ENCODE results near the gene GRAMD4.

Gene GRAMD4

DNA sequence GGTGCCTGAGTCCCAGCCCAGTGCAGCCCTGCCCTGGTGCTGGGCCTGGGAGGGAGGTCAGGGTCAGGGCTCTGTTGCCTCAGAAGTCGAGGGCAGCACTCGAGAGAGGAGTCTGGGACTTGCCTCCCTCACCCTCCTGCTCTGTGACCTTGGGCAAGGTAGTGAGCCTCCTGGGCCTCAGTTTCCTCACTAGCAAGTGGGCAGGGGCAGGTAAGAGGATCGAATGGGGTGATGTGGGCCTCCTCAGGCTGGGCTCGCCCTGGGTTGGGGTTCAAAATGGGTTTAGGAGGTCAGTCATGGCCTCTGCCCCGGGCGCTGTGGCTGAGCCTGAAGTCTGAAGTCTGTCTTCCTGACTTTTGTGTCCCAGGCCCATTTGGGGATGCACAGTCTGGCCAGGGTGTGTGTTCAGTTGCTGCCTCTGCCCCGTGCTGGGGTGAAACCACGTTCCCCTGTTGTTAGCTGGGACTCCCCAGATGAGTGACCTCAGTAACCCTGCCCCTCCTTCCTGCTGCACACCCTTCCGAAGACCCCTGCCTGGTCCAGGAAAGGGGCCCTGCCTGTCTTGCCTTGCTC lies 41.8 kb upstream of the GRAMD4 start:
- TF ChIP-seq JUND (IDR thresholded peaks at IDR 0.05; ENCODE audit: low read depth) = no peak
- DNase-seq (ENCODE audit: low read depth in 1 of 2, low spot score in 1 of 2) = no peak
- in situ Hi-C loops (cut with HindIII; ENCODE audit: low pct_unique_long_range_greater_than_20kb, low sequenced_read_pairs) = no loop called here

DNA sequence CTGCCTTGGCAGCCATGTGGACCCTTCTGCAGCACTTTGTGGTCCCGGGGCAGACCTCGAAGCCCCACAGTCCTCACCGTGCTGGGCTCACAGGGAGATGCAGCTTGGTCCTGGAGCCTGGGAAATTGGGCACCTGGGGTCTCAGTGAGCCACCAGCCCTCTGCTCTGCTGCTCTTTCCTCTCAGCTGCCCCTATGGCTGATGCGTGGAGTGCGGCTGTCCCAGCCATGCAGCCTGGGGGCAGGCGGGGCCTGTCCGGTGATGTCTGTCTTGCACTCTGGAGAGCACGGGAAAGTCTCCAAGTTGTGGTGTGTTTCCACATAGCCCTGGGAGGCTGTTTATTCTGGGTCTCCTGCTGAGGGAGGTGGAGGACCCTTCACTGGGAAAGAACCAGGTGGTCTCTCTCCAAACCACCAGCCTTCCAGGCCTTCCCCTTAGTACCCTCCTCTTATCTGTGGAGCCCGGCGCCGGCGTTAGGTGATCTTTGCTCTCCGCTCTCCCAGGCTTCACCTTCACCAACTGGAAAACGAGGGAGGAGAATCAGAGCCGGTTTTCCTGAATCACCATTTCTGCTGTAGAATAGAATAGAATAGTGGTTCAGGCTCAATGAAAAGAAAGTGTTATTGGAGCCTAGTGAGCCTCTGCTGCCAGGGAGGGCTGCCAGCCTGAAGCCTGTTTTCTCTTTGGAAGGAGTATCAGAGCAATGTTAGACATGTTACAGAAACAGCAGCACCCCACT lies 41.2 kb upstream of the GRAMD4 start:
- in situ Hi-C loops (cut with HindIII; ENCODE audit: low pct_unique_long_range_greater_than_20kb, low sequenced_read_pairs) = no loop called here
- no peak for TF ChIP-seq JUND (IDR thresholded peaks at IDR 0.05; ENCODE audit: low read depth)
- no peak for DNase-seq (ENCODE audit: low read depth in 1 of 2, low spot score in 1 of 2)

DNA sequence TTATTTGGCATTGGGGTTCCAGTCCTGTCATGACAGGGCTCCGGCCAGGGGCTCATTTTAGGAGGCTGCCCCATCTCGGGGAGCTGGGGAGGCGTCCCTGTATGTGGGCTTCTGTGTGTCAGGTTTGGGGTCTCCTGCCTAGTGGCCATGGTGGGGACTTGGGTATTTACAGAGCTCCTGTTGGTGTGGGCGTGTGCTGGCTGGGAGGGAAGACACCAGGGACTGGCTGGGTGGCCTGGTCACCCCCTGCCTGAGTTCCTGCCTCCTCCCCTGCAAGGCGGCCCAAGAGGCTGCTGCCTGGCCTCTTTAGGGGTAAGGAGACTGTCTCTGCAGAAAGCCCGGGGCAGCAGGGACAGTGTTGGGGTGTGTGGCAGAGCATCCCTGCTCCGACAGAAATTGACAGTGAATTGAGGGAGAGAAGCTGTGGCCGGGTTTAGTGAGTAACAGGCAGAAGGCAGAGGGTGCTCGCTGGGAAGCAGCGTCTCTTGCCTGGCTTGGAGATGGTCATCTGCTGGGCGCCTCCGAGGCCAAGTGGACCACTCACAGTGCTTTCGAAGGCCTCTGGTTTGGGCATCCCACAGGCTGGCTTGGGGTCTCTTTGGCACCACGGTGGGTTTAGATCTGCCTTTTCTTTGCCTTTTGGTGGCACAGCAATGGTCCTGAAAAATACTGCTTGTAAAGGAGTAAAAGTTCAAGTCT lies 40.3 kb upstream of the GRAMD4 start:
- TF ChIP-seq JUND (IDR thresholded peaks at IDR 0.05; ENCODE audit: low read depth) = no peak
- DNase-seq (ENCODE audit: low read depth in 1 of 2, low spot score in 1 of 2) = no peak
- in situ Hi-C loops (cut with HindIII; ENCODE audit: low pct_unique_long_range_greater_than_20kb, low sequenced_read_pairs) = no loop called here

DNA sequence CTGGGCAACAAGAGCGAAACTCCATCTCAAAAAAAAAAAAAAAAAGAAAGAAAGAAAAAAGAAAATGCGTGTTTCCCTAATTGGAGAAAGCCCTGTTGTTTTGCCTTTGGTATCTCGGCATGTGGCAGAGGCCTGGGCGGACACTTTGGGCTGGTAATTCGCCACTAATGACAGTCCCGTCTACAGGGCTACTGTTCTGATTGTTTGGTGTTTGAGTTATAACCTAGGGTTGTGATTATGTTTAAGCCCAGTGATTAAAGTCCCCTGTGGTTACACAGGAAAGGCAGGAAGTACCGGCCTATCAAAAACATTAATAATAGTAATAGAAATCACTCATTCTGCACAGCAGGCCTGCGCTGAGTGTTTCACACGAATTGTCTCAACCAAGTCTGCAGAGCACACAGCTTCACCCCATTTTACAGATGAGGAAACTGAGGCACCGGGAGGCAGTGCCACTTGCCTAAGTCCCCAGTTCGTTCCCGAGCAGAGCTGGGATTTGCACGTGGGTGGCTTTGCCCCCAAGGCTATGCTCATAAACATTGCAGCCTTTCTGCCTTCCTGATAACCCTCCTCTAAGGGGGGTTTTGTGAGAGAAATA lies 39.1 kb upstream of the GRAMD4 start:
- no peak for DNase-seq (ENCODE audit: low read depth in 1 of 2, low spot score in 1 of 2)
- TF ChIP-seq JUND (IDR thresholded peaks at IDR 0.05; ENCODE audit: low read depth) = no peak
- in situ Hi-C loops (cut with HindIII; ENCODE audit: low pct_unique_long_range_greater_than_20kb, low sequenced_read_pairs) = no loop called here

DNA sequence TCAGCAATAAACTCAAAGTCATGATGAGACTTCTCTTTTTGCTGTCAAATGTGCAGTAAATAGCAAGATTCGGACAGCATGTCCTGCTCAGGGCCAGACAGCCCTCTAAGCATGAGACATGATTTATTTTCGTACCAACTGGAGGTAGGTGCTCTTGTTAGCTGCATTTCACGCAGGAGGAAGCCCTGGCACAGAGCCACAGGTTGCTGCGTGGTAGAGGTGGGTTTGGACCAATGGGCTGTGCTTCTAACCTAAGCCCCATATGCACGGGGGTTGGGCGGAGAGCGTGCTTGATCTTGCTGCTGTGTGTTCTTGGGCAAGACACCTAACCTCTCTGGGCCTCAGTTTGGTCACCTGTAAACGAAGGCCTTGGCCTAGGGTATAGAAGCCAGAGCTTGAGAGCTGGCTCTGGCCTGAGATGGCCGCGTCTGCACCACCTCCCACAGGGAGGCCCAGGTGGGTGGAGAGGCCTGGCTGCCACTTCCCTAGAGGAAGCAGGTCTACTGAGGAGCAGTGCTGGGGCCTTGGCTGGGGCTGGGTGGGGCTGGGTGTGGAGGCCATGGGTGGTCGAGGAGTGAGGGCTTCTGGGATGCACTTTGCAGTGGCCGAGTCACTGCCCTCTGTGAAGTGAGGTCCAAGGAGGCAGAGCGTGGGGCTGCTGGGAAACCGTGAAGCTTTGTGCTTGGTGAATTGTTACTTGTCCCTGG lies 38.5 kb upstream of the GRAMD4 start:
- TF ChIP-seq JUND (IDR thresholded peaks at IDR 0.05; ENCODE audit: low read depth) = no peak
- DNase-seq (ENCODE audit: low read depth in 1 of 2, low spot score in 1 of 2) = no peak
- in situ Hi-C loops (cut with HindIII; ENCODE audit: low pct_unique_long_range_greater_than_20kb, low sequenced_read_pairs) = no loop called here

DNA sequence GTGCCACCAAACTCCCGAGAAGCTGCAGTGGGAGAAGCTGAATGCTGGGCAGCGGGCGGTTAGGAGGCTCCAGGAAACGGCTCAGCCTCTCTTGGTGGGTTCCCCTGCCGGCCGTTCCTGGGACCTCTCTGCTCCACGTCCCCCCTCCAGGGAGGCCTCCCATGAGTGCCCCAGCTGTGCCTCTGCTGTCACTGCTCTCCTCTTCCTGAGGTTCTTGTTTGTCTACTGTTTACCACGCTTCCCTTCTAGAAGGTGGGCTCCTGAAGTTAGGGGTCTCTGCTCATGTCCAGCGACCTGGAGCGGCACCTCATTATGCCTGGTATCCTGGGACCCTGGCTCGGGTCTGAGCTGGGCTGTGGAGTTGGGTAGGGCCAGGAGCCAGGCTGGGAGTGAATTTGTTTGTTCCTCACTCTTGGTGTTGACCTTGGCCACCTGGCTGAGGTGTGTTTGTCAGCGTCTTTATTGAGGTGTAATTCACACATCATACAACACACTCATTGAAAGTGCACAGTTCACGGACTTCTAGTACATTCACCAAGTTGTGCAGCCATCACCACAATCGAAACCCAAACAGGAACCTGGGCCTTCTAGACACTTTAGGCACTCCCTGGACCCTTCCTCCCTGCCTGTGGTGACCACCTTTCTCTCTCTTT lies 37.8 kb upstream of the GRAMD4 start:
- TF ChIP-seq JUND (IDR thresholded peaks at IDR 0.05; ENCODE audit: low read depth) = no peak
- in situ Hi-C loops (cut with HindIII; ENCODE audit: low pct_unique_long_range_greater_than_20kb, low sequenced_read_pairs) = no loop called here
- no peak for DNase-seq (ENCODE audit: low read depth in 1 of 2, low spot score in 1 of 2)

DNA sequence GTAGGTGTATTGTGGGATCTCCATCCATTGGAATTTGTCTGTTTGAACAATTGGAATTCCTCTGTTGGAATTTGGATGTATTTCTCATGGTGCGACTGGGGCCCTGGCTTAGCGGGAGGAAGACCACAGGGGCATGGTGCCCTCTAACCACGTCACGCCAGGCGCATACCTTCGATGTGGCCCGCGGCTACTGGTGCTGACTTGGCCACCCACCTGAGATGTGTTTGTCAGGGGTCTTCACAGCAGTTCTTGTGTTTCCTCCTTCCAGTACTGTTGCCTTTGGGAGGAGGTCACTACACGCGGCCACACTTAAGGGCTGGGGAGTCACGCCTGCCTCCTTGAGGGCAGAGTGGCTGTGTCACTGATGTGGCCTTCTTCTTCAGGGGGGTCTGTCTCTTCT lies 36.6 kb upstream of the GRAMD4 start:
- TF ChIP-seq JUND (IDR thresholded peaks at IDR 0.05; ENCODE audit: low read depth) = no peak
- in situ Hi-C loops (cut with HindIII; ENCODE audit: low pct_unique_long_range_greater_than_20kb, low sequenced_read_pairs) = no loop called here
- no peak for DNase-seq (ENCODE audit: low read depth in 1 of 2, low spot score in 1 of 2)

DNA sequence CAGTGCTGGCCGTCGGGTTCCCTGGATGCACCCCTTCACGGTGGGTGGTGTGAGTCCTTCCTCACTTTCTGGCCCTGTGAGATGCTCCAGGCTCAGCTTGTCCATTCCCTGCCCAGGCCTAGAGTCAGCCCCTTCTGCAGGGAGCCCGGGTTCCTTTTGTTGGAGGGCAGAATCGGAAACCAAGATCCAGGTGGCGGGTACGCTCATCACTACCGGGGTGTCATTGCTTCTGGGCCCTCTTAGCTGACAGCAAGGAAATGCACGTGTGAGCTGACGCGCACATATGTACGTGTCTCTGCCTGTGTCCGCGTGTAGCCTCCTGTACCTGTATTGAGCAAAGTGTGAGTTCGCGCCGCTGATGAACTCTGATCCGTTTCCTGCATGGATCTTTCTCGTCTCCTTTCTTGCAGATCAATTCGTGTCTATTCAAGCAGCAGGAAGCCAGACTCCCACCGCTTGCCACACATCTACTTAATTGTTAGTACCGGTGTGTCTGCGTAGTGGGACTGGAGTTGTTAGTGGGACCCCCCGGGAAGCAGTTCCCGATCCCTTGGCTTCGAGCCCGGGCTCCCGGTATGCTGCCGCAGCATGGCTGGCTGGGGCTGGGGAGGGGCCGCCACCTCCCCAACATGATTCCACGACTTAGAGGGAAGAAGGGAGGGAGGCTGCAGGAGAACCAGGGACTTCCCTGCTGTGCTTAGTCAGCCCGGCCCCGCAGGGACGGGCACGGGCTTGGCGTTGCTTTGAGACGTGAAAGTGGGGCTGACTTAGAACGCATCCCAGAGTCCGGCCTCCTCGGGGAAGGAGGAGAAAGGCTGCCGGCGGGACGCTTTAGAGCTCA lies 35.9 kb upstream of the GRAMD4 start:
- TF ChIP-seq JUND (IDR thresholded peaks at IDR 0.05; ENCODE audit: low read depth) = no peak
- no peak for DNase-seq (ENCODE audit: low read depth in 1 of 2, low spot score in 1 of 2)
- in situ Hi-C loops (cut with HindIII; ENCODE audit: low pct_unique_long_range_greater_than_20kb, low sequenced_read_pairs) = no loop called here

DNA sequence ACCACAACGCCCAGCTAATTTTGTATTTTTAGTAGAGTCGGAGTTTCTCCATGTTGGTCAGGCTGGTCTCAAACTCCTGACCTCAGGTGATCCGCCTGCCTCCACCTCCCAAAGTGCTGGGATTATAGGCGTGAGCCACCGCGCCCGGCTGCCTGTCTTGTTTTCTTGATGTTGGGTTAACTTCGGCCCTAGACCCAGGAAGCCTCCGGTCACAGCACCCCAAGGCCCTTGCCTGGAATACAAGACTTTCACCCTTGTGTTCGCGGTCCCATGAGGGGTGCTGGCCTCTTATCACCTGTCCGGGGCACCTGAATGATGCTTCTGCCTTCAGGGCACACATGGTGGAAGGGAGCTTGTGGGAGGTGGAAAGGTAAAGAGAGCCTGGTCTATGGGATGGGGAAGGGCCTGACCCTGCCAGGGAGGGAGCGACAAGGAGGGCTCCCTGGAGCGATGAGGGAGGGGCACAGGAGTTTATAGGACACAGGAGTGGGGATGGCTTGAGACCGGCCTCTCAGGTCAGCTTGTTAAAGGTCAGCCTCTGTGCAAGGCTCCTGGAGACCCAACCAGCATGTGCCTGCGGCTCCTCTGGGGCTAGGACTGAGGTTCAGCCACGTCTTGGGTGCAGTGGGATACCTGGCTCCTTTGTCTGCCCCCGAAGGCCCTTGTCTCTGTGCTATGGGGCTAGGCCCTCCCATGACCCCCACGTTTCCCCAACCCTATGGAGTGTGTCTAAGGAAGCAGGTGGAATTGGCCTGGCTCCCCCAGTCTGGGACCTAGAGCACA lies 34.7 kb upstream of the GRAMD4 start:
- in situ Hi-C loops (cut with HindIII; ENCODE audit: low pct_unique_long_range_greater_than_20kb, low sequenced_read_pairs) = no loop called here
- no peak for TF ChIP-seq JUND (IDR thresholded peaks at IDR 0.05; ENCODE audit: low read depth)
- DNase-seq (ENCODE audit: low read depth in 1 of 2, low spot score in 1 of 2) = no peak

DNA sequence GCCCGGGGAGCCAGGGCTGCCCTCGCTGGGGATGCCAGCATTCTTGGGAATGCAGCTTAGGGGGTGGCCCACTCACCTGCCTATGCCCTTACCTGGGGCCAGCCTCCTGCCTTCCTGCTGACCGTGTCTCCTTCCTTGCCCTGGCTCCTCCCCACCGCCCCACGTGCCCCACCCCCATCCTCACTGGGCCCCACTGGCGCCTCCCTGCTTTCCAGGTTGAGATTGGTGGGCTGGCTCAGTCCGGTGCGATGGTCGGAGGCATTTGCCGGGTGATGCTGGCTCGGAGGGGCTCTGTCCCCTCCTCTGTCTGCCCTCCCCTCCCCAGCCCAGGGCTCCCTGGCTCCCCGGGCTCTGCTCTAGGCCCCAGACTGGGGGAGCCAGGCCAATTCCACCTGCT lies 34.1 kb upstream of the GRAMD4 start:
- in situ Hi-C loops (cut with HindIII; ENCODE audit: low pct_unique_long_range_greater_than_20kb, low sequenced_read_pairs) = no loop called here

More for the DNA sequence above, 34.1 kb upstream of the GRAMD4 start:
- no peak for TF ChIP-seq JUND (IDR thresholded peaks at IDR 0.05; ENCODE audit: low read depth)
- no peak for DNase-seq (ENCODE audit: low read depth in 1 of 2, low spot score in 1 of 2)
